Stimulated activated naive B cell treated with anti-CD40 and anti-IgM and Interleukin-4, amounts not matched to agents 10 μg/mL and 1 μg/mL and 100 μg/mL, for 72 hours (primary cell): Measurements from ENCODE around the gene CDHR4.
"Not testable (repeated sequence)": the region's sequence is repeated elsewhere in the genome, so short reads cannot be mapped to it uniquely, and the experiment has no call there.

ENCODE experiments used
- ATAC-seq, 2 donors: fragments of 150-1000 bp; cut with Tn5 transposase; replicated peaks; 2 replicates each; pipeline ENCODE4 v1.10.0; 2021; ENCODE audit warnings: moderate library complexity in 1 of 2
- DNase-seq: peaks from one replicate; pipeline ENCODE4 v3.0.0; 2021
- H3K27ac Mint-ChIP-seq: one replicate; pipeline ENCODE4 v1.8.0; 2022; ENCODE audit warnings: mild to moderate bottlenecking, mixed read lengths
- H3K27me3 Mint-ChIP-seq, 2 donors: one replicate each; pipeline ENCODE4 v1.8.0; 2022; ENCODE audit warnings: mixed read lengths in 2 of 2
- H3K36me3 Mint-ChIP-seq, 2 donors: one replicate each; pipeline ENCODE4 v1.8.0; 2022; ENCODE audit warnings: mixed read lengths in 2 of 2, mild to moderate bottlenecking in 1 of 2
- H3K4me1 Mint-ChIP-seq, 2 donors: one replicate each; pipeline ENCODE4 v1.8.0; 2022; ENCODE audit warnings: mixed read lengths in 2 of 2, mild to moderate bottlenecking in 1 of 2
- H3K4me3 Mint-ChIP-seq, 2 donors: one replicate each; pipeline ENCODE4 v1.8.0; 2022; ENCODE audit warnings: mild to moderate bottlenecking in 2 of 2, mixed read lengths in 2 of 2, moderate library complexity in 1 of 2
- H3K9me3 Mint-ChIP-seq, 2 donors: one replicate each; pipeline ENCODE4 v1.8.0; 2022; ENCODE audit warnings: mixed read lengths in 2 of 2, mild to moderate bottlenecking in 1 of 2

Gene CDHR4

DNA sequence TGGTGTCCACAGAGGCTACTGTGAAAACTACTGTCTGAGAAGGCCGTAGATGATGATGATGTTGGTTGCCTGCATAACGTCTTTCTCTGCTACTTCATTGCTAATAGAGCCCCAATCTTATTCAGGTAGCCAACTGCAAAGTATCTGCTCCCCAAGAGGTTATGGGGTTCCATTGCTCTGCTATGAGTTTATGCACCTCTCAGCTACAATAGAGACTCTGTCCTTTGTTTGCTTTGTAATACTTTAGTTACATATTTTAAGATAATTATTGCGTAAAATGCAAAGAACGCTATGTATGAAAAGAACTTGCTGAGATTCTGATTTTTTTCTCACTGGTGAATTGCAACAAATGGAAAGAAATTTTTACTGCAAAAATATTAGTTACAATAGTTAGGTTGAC, 48.2 kb downstream of the CDHR4 start:
- DNase-seq (no peak), ATAC-seq (no peak)
- Mint-ChIP-seq H3K27ac (no peak overlapping the region), H3K27me3 (no peaks in the 10 kb centered on the region), H3K4me3 (no peak overlapping the region), H3K9me3 (no peaks in the 10 kb centered on the region), H3K4me1 (peaks cover 11 to 16% of the 10 kb centered on the region in 2 donors), H3K36me3 (peaks cover 4 to 28% of the 10 kb centered on the region in 2 donors)

DNA sequence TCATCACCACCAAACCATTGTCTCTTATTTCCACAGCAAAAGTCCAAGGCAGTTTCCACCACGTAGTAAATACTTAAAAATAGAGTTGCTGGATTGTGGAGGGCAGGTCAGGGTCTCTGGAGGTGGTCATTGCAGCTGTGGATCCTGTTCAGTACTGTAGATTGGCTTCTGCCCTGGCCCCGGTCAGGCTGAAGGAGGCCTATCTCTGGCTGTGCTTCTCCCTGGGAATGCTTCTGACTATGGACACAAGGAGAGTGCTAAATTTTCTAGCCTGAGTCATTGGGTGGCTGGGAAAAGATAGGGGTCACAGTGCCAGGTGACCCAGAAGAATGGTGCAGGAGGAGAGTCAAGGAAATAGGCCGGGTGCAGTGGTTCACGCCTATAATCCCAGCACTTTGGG, 49.6 kb downstream of the CDHR4 start:
- Mint-ChIP-seq H3K9me3 (no peaks in the 10 kb centered on the region), H3K4me3 (no peak overlapping the region), H3K36me3 (peaks cover 4 to 27% of the 10 kb centered on the region in 2 donors), H3K27ac (no peak overlapping the region), H3K27me3 (no peaks in the 10 kb centered on the region), H3K4me1 (peaks cover 6 to 11% of the 10 kb centered on the region in 2 donors)
- DNase-seq = no peak
- ATAC-seq = no peak

DNA sequence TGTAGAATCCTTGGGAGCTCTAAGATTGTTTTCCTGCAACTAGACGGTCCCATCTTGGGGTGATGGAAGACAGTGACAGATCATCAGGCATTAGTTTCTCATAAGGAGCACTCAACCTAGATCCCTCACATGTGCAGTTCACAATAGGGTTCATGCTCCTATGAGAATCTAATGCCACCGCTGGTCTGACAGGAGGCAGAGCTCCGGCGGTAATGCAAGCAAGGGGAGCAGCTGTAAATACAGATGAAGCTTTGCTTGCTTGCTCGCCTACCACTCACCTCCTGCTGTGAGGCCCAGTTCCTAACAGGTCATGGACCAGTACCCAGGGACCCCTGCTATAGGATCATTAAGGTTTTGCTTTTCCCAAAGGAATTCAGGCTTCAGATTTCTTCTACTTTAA, 50.8 kb downstream of the CDHR4 start:
- H3K27ac Mint-ChIP-seq = peak overlapping the region; percentile 31
- H3K4me3 Mint-ChIP-seq, H3K27me3 Mint-ChIP-seq, ATAC-seq, H3K9me3 Mint-ChIP-seq, DNase-seq: not testable (repeated sequence)
- peaks cover 8 to 33% of the 10 kb centered on the region in 2 donors for H3K36me3 Mint-ChIP-seq
- peaks cover 7 to 10% of the 10 kb centered on the region in 2 donors for H3K4me1 Mint-ChIP-seq

DNA sequence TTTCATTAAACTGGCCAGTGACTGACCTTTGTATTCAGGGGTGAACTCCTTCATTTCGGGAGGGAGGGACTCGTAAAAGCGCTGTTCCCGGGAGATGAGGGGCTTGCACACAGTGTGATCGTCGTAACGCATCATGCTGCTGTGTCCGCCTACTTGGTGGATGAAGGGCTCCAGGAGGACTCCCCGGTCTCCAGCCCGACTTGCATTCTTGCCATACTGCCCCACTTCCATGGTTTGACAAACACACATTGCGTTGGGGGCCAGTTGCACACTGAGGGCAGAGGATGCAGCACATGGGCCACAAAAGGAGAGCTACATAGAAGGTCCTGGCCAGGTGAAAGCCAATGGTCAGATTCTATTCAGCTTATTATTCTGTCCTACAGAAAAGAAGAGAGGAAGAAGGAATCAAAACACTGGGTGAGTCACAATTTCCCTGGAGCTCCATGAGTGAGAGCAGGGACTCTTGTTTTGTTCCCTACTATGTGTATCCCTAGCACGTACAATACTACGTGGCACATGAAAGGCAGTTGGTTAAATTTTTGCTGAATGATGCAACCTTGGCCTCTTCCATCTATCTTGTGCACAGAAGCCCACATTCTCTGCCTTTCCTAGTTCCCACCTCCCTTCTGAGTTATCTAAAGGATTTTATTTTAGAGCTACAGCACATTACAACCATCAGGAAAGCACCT, 51.7 kb downstream of the CDHR4 start:
- no peak for ATAC-seq
- H3K4me3 Mint-ChIP-seq = no peak overlapping the region
- no peaks in the 10 kb centered on the region for H3K9me3 Mint-ChIP-seq
- no peaks in the 10 kb centered on the region for H3K27me3 Mint-ChIP-seq
- H3K27ac Mint-ChIP-seq = peak overlapping the region; percentile 34
- H3K4me1 Mint-ChIP-seq = peaks cover 4 to 8% of the 10 kb centered on the region in 2 donors
- no peak for DNase-seq
- peaks cover 6 to 33% of the 10 kb centered on the region in 2 donors for H3K36me3 Mint-ChIP-seq

DNA sequence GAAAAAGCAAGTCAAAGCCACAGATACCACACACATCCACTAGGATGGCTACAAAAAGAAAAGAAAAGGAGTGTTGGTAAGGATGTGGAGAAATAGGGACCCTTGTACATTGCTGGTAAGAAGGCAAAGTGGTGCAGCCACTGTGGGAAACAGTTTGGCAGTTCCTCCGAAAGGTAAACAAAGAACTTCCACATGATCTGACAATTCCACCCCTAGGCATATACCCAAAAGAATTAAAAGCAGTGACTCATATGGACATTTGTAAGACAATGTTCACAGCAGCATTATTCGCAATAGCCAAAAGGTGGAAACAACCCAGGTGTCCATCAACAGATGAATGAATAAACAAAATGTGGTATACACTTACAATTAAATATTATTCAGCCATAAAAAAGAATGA, 53.7 kb downstream of the CDHR4 start:
- DNase-seq = no peak
- H3K27me3 Mint-ChIP-seq = no peaks in the 10 kb centered on the region
- H3K4me1 Mint-ChIP-seq = peaks cover 4 to 8% of the 10 kb centered on the region in 2 donors
- no peak for ATAC-seq
- no peaks in the 10 kb centered on the region for H3K9me3 Mint-ChIP-seq
- H3K36me3 Mint-ChIP-seq = peaks cover 6 to 31% of the 10 kb centered on the region in 2 donors
- H3K4me3 Mint-ChIP-seq = no peak overlapping the region
- H3K27ac Mint-ChIP-seq = no peak overlapping the region
